ENCODE measurements around the gene DCTN2. TPM values are rescaled to one million over a fixed set of nuclear protein-coding genes. Genes with fewer than 3 reads are reported as not detected.
"Not testable (repeated sequence)": the region's sequence is repeated elsewhere in the genome, so short reads cannot be mapped to it uniquely, and the experiment has no call there.

The DCTN2 gene
- total RNA-seq, 1 donor from 2014 or later, result 91.8 TPM

- Mint-ChIP-seq H3K4me1 (peaks cover 44% of the 10 kb centered on the region), H3K9me3 (no peaks in the 10 kb centered on the region), H3K36me3 (ENCODE audit: low read depth) (peaks cover 69% of the 10 kb centered on the region), H3K27me3 (no peaks in the 10 kb centered on the region), H3K4me3 (peak overlapping the region; percentile 98), H3K27ac (peak overlapping the region; percentile 54)
- intact Hi-C loops (cut with micrococcal nuclease), result no loop called here
- DNase-seq (no peak), ATAC-seq (ENCODE audit: low read depth) (no peak)
- POLR2A ChIA-PET, result interaction anchor here (0.6 to 3.5 kb wide), 4 partner anchors 29 to 962 kb away, joined by 3 to 26 read pairs (median 16); partner anchors contain the start of gene ARHGAP9
- TF ChIP-seq CTCF (IDR thresholded peaks at IDR 0.05), result no peak
- CTCF ChIA-PET, result no interaction called here
These were observed 28.6 kb downstream of the DCTN2 start for GRCh38 chr12:57518176-57518919.

- H3K27me3 Mint-ChIP-seq; H3K9me3 Mint-ChIP-seq; intact Hi-C loops (cut with micrococcal nuclease); H3K4me3 Mint-ChIP-seq; ATAC-seq (ENCODE audit: low read depth); H3K27ac Mint-ChIP-seq; DNase-seq: not testable (repeated sequence)
- CTCF ChIA-PET, result interaction anchor here (0.7 kb wide), 1 partner anchor 72 kb away, joined by 3 read pairs; no protein-coding TSS in a partner anchor
- peaks cover 73% of the 10 kb centered on the region for H3K36me3 Mint-ChIP-seq (ENCODE audit: low read depth)
- H3K4me1 Mint-ChIP-seq, result peaks cover 41% of the 10 kb centered on the region
- POLR2A ChIA-PET, result interaction anchor here (0.9 to 3.5 kb wide), 2 partner anchors 29 to 38 kb away, joined by 3 to 26 read pairs; partner anchors contain the start of gene ARHGAP9
These were observed 29.3 kb downstream of the DCTN2 start for GRCh38 chr12:57517718-57518117.

- TF ChIP-seq CTCF (IDR thresholded peaks at IDR 0.05), result no peak
- no peaks in the 10 kb centered on the region for H3K27me3 Mint-ChIP-seq
- DNase-seq, result no peak
- intact Hi-C loops (cut with micrococcal nuclease), result no loop called here
- peaks cover 40% of the 10 kb centered on the region for H3K4me1 Mint-ChIP-seq
- POLR2A ChIA-PET, result interaction anchor here (0.6 kb wide), 1 partner anchor 29 kb away, joined by 3 read pairs; the partner anchor contains the start of gene MARS1
- no peak overlapping the region for H3K27ac Mint-ChIP-seq
- peaks cover 78% of the 10 kb centered on the region for H3K36me3 Mint-ChIP-seq (ENCODE audit: low read depth)
- no peak for ATAC-seq (ENCODE audit: low read depth)
- no peak overlapping the region for H3K4me3 Mint-ChIP-seq
- no peaks in the 10 kb centered on the region for H3K9me3 Mint-ChIP-seq
- CTCF ChIA-PET, result interaction anchor here (0.7 kb wide), 1 partner anchor 73 kb away, joined by 3 read pairs; no protein-coding TSS in a partner anchor
These were observed 29.8 kb downstream of the DCTN2 start for GRCh38 chr12:57517187-57517586.

GRCh38 chr12:57516617-57517153, 30.3 kb downstream of the DCTN2 start:
- Mint-ChIP-seq H3K27me3 (no peaks in the 10 kb centered on the region), H3K36me3 (ENCODE audit: low read depth) (peaks cover 83% of the 10 kb centered on the region), H3K4me3 (no peak overlapping the region), H3K4me1 (peaks cover 35% of the 10 kb centered on the region), H3K9me3 (no peaks in the 10 kb centered on the region), H3K27ac (no peak overlapping the region)
- ChIA-PET POLR2A (interaction anchor here (0.6 to 1.4 kb wide), 3 partner anchors 29 to 35 kb away, joined by 3 read pairs; partner anchors contain the start of gene MARS1), CTCF (interaction anchor here (0.7 kb wide), 1 partner anchor 74 kb away, joined by 3 read pairs; no protein-coding TSS in a partner anchor)
- intact Hi-C loops (cut with micrococcal nuclease), result no loop called here
- ATAC-seq (ENCODE audit: low read depth) (no peak), DNase-seq (no peak)
- no peak for TF ChIP-seq CTCF (IDR thresholded peaks at IDR 0.05)

GRCh38 chr12:57515934-57516541, 31.0 kb downstream of the DCTN2 start:
- POLR2A ChIA-PET, result interaction anchor here (0.6 to 1.8 kb wide), 7 partner anchors 12 to 107 kb away, joined by 3 to 5 read pairs (median 3); no protein-coding TSS in a partner anchor
- H3K4me1 Mint-ChIP-seq, result peaks cover 29% of the 10 kb centered on the region

More at GRCh38 chr12:57515934-57516541, 31.0 kb downstream of the DCTN2 start:
- TF ChIP-seq CTCF (IDR thresholded peaks at IDR 0.05), result no peak
- Mint-ChIP-seq H3K27ac (peak overlapping the region; percentile 46), H3K4me3 (no peak overlapping the region), H3K9me3 (no peaks in the 10 kb centered on the region), H3K36me3 (ENCODE audit: low read depth) (peaks cover 90% of the 10 kb centered on the region), H3K27me3 (no peaks in the 10 kb centered on the region)
- ATAC-seq (ENCODE audit: low read depth) (no peak), DNase-seq (no peak)
- CTCF ChIA-PET, result no interaction called here
- intact Hi-C loops (cut with micrococcal nuclease), result no loop called here

Measured in activated B cell treated with CpG ODN at 0.5 μM for 24 hours (primary cell).